ENCODE results near the gene SOX3.

DNA sequence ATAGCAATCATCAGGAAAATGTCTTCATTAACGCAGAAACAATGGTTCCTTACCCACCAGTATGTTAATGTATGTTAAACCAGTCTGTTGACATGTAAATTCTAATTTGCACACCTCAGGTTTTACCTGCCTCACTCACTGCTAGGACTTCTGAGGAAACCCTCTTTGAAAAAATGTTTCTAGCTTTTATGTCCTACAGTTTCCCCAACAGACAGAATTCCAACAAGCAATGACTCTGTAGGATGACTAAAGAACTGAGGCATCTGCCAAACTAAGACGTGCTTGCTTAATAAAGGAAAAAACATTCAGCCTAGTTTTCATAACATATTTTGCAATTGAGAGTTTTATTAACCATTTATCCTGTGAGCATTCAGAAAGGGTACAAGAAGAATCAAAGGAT lies 20.6 kb upstream of the SOX3 start:
- TF ChIP-seq, protein P1, sequence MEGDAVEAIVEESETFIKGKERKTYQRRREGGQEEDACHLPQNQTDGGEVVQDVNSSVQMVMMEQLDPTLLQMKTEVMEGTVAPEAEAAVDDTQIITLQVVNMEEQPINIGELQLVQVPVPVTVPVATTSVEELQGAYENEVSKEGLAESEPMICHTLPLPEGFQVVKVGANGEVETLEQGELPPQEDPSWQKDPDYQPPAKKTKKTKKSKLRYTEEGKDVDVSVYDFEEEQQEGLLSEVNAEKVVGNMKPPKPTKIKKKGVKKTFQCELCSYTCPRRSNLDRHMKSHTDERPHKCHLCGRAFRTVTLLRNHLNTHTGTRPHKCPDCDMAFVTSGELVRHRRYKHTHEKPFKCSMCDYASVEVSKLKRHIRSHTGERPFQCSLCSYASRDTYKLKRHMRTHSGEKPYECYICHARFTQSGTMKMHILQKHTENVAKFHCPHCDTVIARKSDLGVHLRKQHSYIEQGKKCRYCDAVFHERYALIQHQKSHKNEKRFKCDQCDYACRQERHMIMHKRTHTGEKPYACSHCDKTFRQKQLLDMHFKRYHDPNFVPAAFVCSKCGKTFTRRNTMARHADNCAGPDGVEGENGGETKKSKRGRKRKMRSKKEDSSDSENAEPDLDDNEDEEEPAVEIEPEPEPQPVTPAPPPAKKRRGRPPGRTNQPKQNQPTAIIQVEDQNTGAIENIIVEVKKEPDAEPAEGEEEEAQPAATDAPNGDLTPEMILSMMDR (IDR thresholded peaks at IDR 0.05; ENCODE audit: low read depth, low read length): no peak
- no peak for TF ChIP-seq EZH2phosphoT487 (IDR thresholded peaks at IDR 0.05; ENCODE audit: low read depth)
